GM18519 (cell line): Measurements from ENCODE around the gene UQCRHL.
"Not testable (repeated sequence)": the region's sequence is repeated elsewhere in the genome, so short reads cannot be mapped to it uniquely, and the experiment has no call there.

Source experiments
- ATAC-seq: cut with Tn5 transposase; IDR thresholded peaks from one replicate; pipeline ENCODE4 v1.9.1; 2021; ENCODE audit warnings: mild to moderate bottlenecking, moderate library complexity; ENCODE audit not compliant: unreplicated experiment, low FRiP score

UQCRHL gene

DNA sequence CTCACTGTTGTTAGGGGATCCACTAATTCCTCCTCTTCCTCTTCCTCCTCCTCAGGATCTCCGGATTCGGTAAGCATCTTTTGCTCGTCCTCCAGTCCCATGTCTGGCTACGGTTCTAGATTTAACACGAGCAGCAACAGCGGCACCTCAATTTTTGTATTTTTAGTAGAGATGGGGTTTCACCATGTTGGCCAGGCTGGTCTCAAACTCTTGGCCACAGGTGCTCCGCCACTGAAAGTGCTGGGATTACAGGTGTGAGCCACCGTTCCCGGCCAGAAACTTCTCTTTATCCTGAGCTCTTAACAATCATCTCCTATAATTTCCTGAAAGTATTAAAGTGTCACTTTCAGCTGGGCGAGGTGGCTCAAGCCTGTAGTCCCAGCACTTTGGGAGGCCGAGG is at the start of gene UQCRHL:
TSS of gene UQCRHL (minus strand) at position 101 of the 400 bp plus-strand sequence. CDS start at position 101, 0 bp downstream.
- not testable (repeated sequence) for ATAC-seq

DNA sequence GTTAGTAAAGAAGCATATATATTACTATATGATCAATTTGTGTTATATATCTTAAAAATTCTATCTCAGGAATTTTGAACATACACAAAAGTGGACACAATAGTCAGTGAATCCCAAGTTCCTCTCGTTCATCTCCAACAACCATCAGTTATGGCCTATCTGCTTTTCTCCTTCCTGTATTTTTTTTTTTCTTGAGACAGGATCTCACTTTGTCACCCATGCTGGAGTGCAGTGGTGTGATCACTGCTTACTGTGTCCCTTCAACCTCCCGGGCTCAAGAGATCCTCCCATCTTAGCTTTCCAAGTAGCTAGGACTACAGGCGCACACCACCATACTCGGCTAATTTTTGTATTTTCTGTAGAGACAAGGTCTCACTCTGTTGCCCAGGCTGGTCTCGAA is 49.4 kb upstream of the UQCRHL start:
- ATAC-seq, result no peak

DNA sequence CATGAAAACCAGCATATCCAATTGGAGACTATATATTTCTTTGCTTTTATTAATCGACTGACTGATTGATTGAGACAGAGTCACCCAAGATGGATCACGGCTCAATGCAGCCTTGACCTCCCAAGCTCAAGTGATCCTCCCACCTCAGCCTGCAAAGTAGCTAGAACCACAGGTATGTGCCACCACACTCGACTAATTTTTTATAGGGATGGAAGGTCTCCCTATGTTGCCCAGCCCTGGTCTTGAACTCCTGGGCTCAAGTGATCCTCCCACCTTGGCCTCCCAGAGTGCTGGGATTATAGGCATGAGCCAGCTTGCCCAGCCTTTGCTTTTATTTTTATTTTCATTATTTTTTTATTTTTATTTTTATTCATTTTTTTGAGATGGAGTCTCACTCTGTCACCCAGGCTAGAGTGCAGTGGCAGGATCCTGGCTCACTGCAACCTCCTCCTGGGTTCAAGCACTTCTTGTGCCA is 45.4 kb upstream of the UQCRHL start:
- no peak for ATAC-seq

DNA sequence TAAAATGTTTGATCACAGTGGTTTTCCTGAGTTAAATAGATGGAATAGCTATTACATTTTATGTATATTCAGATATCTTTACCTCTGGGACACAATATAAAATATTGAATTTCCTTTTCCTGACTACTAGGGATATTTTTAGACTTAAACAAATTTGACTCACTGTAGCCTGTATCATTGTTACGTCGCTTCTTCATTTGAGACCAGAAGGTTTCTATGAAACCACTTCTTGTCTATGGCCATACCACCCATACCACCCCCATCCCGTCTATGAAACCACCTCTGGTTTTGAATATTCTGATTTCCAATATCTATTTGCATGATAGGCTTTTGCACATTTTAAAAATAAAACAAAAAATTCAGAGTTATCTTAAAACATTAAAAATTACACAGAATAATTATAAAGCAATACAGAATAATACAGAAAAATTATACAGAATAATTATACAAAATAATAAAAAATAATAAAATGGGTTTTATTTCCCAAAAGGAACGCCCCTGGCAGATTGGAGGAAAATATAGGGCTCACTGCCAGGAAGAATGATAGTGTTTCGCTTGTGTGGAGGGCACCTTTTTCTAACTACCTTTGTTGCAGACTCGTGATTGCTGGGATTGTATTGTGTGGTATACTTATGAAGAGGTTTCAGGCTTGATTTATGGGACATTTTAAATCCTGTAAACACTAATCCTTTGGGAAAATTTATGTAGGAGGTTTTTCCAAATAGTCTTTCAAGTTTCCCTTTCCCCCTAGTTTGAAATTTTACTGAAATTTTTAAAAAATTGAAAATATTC is 44.8 kb upstream of the UQCRHL start:
- no peak for ATAC-seq

DNA sequence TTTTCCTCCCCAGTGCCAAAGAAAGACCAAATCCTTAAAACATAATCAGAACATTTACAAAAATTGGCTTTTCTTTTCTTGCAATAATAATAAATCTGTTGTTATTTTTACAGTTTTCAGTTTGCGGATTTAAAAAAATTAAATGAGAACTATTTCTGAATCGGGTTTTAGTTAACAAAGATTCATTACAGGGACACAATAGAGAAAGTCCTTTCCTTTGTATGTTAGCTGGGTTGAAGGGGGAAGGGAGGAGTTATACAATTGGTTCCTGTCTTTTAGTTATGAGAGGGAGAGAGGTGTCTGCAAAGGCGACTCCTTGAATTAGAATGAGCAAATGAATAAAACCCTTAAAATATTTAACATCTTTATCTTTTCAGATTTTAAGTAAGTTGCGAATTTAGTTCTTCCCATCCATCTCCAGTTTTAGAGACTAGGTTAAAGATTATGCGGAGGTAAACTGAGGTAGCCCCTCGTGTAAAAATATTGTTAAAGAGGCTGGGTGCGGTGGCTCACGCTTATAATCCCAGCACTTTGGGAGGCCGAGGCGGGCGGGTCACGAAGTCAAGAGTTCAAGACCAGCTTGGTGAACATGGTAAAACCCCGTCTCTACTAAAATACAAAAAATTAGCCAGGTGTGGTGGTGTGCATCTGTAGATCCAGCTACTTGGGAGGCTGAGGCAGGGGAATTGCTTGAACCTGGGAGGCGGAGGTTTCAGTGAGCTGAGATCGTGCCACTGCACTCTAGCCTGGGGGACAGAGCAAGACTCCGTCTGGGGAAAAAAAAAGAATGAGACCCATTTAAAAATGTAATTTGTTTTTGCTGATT is 44.0 kb upstream of the UQCRHL start:
- ATAC-seq, result no peak

DNA sequence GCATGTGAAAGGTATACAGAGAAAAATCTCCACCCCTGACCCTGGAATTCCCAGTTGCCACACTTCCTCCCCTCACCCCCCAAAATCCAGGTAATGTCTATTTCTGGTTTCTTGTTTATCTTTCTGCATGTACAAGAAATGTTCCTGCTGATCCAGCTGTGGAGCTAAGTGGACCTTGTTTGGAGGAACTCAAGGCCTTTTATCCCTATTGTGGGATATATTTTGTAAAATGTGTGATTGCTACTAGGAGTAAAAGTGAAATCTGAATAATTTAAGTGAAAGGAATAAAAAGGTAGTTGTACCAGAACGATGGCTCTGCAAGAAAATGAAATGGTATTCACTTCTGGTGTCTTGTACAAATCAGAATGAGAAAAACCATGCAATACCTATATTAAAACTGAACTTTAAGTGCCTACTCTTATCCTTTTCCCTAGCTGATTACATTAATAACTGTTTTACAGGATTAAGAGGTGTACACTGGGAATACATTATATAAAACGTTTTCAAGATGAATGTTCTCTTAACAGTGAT is 43.1 kb upstream of the UQCRHL start:
- ATAC-seq, result no peak

DNA sequence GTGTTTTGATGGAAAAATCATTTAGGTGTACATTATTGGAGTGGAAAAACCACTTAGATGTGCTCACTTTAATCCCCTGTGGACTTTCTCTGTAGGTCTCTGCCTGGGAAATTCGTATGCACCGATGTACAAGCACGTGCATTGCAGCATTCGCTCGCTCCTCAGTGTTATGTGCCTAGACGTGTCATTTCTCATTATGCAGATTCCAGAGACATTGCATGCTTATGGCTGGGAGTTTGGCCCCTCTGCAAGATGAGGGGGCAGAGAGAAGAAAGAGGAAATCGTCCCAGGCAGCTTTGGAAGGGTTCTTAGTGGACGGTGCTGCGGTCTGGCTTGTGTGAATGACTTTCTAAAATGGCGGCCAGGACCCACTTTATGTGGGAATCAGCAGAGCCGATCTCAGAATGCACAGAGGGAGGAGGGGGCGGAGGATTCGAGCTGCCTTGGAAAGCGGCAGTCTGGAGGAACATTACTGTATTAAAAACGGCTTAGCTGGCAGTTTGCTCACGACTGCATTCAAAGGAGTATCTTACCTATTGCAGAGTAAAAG is 42.4 kb upstream of the UQCRHL start:
- no peak for ATAC-seq

DNA sequence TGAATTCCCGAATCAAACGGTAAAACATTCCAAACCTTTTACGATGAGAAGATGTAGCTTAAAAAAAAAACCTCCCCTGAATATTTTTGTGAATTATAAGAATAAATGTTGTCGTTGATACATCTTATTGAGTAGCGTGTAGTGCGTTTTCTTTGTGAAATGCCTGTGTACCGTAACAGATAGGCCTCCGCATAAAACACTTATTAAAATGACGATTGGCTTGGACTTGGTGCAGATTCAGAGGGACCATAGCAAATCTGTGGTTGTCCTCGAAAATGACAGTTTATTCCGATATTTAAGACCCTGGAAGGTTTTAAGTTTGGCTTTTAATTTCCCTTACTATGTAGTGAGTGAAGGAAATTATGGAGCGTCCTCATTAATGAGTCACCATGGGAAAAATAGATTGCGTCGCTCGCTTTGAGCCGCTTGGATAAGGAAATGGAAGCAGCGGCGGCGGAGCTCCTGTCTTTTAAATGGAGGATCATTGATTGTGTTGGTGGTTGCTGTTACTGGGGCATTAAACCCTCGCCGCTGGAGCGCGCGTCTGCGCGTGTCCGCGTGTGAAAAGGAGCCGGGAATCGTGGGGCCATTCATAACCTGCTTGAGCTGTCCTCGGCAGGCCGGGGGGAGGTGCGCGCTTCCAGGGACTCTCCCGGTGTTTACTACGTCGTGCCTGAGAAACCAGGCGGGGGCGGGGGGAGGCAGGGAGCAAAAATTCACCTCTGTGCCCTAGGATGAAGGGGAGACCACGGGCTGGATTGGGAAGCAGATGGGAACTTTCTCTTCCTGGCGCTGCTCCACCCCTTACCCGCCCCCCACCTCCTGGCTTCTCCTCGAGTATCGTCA is 41.7 kb upstream of the UQCRHL start:
- no peak for ATAC-seq

DNA sequence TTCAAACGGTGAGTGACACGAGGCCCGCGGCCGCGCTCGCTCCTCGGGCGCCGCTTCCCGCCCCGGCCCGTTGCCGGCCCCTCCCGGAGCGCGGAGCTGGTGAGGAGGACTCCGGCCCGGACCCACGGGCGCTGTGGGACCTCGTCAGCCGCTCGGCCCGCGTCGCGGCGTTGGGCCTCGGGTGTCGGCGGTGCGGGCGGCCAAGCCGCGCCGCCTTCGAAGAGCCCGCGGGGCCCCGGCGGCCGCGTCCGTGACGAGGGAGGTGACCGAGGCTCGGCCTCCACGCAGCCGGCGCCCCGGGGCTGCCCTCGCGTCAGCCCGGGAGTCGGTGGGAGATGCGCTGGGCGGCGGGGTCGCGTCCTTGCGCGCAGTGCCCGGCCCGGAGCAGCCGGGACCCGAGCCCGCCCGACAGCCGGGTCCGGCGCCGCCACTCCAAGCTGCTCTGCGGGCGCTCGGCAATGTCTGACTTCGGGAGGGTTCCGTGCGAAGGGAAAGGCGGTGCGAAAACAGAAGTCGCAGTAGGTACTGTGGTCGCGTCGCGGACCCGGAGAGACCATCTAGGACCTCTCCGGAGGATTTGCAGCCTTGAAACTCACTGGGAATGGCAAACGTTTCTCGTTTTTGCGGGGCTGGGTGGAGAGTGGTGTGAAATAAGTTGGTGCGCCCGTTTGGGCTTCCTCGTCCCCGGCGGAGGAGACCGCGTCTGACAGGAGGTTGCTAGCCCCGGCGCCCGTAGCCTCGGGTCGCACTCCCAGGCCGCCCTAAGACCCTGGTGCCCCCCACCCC is 40.9 kb upstream of the UQCRHL start:
- peak; percentile 16 for ATAC-seq

DNA sequence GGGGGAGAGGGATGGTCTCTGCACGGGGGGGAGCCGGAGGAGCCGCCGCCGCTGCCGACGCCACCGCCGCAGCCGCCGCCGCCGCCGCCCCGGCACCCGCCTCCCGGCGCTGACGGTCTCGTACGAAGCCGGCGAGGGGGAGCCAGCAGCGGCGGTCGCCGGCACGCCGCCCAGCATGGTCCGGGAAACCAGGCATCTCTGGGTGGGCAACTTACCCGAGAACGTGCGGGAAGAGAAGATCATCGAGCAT is 40.4 kb upstream of the UQCRHL start:
- no peak for ATAC-seq

DNA sequence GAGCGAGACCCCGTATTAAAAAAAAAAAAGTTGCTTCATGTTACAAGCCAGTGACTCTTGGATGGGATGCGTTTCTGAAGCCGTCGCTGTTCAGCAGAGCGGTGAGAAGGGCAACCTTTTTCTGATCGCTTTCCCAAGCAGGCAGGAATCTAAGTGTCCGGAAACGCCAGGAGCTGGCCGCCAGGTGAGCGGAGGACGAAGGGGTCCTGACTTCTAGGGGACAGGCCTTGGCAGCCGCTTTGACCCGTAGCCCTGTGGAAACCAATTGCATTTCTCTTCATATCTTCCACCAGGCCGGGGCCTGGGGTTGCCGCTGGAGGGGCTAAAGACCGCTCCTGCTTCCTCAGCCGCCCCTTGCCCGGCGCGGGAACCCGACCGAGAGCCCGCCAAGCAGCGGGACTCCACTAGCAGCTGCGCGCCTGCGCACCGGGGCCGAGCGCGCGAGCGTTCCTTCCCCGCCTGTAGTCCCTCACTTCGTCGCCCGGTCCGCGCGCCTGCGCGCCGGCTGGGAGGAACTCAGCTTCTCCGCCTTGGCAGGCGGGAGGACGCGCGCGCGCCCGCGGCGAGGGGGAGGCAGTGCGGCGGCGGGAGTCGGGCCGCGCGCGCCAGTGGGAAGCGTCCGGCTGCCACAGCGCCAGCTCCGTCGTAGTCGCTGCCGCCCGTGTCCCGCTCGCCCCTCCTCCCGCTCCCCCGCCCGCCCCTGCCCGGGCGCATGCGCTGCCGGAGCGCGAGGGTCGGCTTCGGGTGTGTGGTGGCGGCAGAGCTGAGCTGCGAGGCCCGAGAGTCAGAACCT is 39.8 kb upstream of the UQCRHL start, which contains the start of gene SPEN:
TSS of gene SPEN (plus strand) at position 608 of the 793 bp plus-strand sequence. CDS start 361 bp downstream, outside the sequence.
- ATAC-seq, result peak; percentile 40

DNA sequence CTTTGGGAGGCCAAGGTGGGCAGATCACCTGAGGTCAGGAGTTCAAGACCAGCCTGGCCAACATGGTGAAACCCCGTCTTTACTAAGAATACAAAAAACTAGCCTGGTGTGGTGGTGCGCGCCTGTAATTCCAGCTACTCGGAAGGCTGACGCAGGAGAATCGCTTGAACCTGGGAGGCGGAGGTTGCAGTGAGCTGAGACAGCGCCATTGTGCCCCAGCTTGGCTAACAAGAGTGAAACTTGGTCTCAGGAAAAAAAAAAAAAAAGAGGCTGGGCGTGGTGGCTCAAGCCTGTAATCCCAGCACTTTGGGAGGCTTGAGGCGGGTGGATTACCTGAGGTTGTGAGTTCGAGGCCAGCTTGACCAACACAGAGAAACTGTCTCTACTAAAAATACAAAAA is 38.6 kb upstream of the UQCRHL start:
- not testable (repeated sequence) for ATAC-seq

DNA sequence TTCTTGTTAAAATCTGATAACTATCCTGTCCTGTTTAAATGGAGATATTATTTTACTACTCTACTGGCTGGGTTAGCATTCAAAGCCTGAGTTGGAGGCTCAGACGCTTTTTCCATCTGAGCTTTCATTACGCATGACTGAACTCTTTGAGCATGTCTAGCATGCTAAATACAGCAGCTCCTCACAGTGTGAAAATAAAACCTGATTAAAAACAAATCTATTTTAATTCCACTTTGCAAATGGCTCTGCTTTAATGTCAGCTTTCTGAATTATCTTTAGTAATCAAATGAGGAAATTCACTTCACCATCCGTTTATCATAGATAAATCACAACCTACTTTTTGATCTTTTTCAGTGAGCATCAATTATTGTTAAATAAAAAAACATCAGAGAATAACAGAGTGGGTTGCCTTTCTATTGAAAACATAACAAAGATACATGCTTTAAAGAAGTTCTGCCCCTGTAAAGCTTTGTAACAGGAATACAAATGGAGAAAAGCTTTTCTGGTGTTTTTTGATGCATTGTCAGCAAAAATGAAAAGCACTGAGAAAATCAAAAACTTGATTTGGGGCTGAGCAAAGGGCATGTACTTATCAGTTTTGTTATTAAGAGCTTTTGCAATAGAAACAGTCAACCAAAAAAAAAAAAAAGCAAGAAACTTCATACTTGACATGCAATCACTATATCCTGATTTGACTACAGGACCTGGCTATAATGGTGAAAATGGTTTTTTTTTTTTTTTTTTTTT is 36.5 kb upstream of the UQCRHL start:
- ATAC-seq, result no peak

DNA sequence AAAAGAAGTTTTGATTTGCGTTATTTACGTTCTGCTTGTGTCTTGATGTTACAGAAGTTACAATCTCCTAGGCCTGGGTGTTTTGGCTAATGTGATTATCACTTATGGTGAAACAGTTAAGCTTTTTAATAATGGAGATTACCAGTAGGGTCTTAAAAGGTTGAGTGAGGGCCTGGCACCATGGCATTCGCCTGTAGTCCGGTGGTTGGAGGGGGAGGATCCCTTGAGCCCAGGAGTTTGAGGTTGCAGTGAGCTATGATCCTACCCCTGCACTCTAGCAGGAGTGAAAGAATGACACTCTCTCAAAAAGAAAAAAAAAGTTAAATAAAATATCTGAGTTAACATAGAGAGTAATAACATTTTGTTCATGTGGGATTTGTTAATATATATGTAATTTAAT is 31.3 kb upstream of the UQCRHL start:
- ATAC-seq, result no peak

DNA sequence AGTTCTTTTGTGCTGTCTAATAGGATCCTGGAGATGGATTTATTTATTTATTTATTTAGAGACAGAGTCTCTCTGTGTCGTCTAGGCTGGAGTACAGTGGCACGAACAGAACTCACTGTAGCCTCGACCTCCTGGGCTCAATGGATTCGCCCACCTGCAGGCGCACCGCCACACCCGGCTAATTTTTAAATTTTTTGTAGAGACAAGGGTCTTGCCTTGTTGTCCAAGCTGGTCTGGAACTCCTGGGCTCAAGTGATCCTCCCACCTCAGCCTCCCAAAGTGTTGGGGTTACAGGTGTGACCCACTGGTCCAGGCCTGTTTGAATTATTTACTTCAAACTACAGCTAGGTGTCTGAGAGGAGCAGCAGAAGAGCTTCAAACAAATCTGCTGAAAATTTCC is 30.5 kb upstream of the UQCRHL start:
- no peak for ATAC-seq

DNA sequence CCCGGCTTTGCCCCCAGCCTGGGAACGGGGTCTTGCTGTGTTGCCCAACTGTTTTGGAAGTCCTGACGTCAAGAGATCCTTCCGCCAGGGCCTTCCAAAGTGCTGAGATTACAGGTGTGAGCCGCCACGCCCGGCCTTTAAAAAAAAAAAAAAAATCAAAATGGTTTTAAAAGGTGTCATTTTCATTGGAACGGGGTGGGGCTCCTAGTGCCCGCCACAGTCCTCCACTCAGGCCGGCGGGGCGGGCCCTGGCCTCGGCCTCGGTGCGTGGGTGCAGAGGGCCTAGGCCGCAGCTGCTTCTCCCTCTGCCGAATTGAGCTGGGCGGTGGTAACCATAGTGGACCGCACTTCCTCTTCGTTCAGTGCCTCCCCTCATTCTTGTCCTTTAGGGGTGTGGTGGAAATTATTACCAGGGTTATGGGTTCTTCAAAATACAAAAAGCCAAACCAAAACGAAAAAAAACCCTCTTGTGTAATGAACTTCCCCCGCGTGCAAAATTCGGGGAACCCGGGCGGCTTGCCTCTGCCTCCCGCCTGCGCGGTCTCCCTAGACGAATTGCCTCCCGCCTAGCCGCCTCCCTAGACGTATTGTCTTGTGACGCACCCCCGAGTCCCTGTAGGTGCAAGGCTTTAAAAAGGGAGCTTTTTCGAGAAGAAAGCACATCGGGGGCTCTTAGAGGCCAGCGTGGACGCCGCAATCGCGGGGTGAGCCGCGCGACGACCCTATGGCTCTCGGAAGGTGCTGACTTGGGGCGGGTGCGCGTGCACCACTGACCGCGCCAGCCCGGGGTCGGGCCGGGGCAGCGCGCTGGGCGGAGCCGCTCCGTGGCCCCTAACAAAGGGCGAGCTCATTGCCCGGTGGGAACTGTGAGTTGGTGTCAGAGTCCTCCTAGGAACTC is 29.6 kb upstream of the UQCRHL start:
- no peak for ATAC-seq

DNA sequence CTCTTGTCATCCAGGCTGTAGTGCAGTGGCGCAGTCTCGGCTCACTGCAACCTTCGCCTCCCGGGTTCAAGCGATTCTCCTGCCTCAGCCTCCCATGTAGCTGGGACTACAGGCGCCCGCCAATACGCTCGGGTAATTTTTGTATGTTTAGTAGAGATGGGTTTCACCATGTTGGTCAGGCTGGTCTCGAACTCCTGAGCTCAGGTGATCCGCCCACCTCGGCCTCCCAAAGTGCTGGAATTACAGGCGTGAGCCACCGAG is 29.0 kb upstream of the UQCRHL start:
- not testable (repeated sequence) for ATAC-seq
